ENCODE measurements around the gene KRTAP19-6.

Gene KRTAP19-6

DNA sequence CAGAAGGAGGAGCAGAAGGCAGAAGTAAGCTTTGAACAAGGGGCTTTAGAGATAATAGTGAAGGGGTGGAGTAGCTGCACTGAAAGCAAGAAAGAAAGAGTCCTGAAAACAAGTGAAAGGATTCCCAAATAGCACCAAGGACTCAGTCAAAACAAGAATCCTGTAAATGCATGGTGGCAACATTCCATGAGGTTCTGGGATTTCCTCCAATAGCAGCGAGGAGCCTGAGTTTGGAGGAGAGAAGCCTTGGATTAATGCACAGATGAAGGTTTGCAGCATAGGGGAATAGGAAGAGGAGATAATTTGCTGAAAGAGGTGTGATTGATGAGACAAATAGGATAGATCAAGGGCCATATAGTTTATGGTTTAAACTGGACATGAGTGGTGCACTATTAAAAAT is 37.7 kb upstream of the KRTAP19-6 start:
- DNase-seq (ENCODE audit: low spot score), result peak; percentile 29
- Histone ChIP-seq H3K4me3 (ENCODE audit: low read length in 2 of 2) (no peak overlapping the region), H3K9me3 (replicated peaks in 1 of 2; ENCODE audit: control insufficient read depth in 2 of 2, insufficient read depth in 1 of 2, low read depth in 1 of 2, low read length in 2 of 2) (no peaks in the 10 kb centered on the region), H2AK5ac (ENCODE audit: low read depth, low read length) (no peak overlapping the region), H4K91ac (ENCODE audit: low read depth, low read length, poor library complexity) (no peak overlapping the region), H2BK120ac (ENCODE audit: low read depth, low read length) (no peak overlapping the region), H3K27me3 (ENCODE audit: control insufficient read depth in 3 of 3, insufficient read depth in 3 of 3, low read depth in 1 of 3, low read length in 3 of 3) (no peaks in the 10 kb centered on the region), H2BK5ac (ENCODE audit: low read length) (no peak overlapping the region), H3K4ac (ENCODE audit: low read length) (no peak overlapping the region), H3K23ac (ENCODE audit: low read depth, low read length, poor library complexity) (no peak overlapping the region), H2AFZ (ENCODE audit: low read length) (no peak overlapping the region), H3K18ac (ENCODE audit: low read length) (no peak overlapping the region), H3K4me1 (ENCODE audit: control insufficient read depth in 2 of 2, insufficient read depth in 1 of 2, low read depth in 1 of 2, low read length in 2 of 2) (peaks cover 0 to 13% of the 10 kb centered on the region in 2 donors), H2BK12ac (ENCODE audit: low read length) (no peak overlapping the region), H3K14ac (ENCODE audit: low read length) (no peak overlapping the region), H3K4me2 (ENCODE audit: insufficient read depth, low read length, poor library complexity, severe bottlenecking) (no peak overlapping the region), H3K36me3 (replicated peaks in 1 of 2; ENCODE audit: control insufficient read depth in 2 of 2, insufficient read depth in 2 of 2, low read length in 2 of 2) (no peaks in the 10 kb centered on the region), H3K9ac (ENCODE audit: low read depth, low read length, poor library complexity) (no peak overlapping the region), H4K8ac (ENCODE audit: low read depth, low read length) (no peak overlapping the region), H2BK15ac (ENCODE audit: low read length) (no peak overlapping the region), H3K27ac (replicated peaks; ENCODE audit: low read length) (no peak overlapping the region), H3K79me1 (ENCODE audit: low read depth, low read length) (no peaks in the 10 kb centered on the region)
- no CpG with 5 or more reads among the region's 1 CpG for WGBS, 2 donors (ENCODE audit: extremely low coverage in 2 of 2, insufficient read length in 2 of 2, insufficient replicate concordance in 1 of 2)

DNA sequence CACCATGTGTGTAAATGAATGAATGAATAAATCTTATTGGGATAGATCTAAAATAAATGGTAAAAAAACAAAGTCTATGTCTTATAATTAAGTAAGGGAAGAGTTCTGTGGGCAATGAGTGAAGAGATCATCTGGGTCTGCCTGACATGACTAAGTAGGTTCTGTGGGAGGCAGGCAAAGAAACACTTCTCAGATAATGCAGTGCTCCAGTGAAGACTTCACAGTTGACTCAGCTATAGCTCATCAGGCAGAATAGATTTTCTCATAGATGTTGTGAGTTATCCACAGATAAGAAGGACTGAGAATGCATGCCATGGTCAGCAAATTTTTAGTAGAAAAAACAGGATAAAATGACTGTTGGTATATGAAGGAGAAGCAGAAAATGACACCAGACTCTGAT is 36.1 kb upstream of the KRTAP19-6 start:
- Histone ChIP-seq H3K27ac (replicated peaks; ENCODE audit: low read length) (peak overlapping the region; percentile 24), H3K23ac (ENCODE audit: low read depth, low read length, poor library complexity) (no peak overlapping the region)

DNA sequence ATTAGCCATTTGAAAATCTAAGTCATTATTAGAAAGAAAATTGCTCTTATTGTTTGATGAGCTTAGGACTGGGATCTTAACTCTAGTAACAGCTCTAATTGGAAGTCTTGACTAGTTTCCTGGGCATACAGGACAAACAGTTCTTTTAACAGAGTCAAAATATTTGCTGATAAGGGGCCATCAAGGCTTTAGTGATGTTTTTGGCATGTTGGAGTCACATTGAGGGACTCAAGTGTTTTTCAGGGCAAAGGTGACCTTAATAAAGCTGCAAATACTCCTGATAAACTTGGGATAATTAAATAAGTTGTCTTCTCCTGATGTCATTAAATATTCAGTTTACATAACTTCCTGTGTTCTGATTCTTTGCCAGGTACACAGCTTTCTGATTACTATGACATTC is 26.0 kb upstream of the KRTAP19-6 start:
- no peaks in the 10 kb centered on the region for H3K36me3 ChIP-seq (replicated peaks in 1 of 2; ENCODE audit: control insufficient read depth in 2 of 2, insufficient read depth in 2 of 2, low read length in 2 of 2)
- H3K9ac ChIP-seq (ENCODE audit: low read depth, low read length, poor library complexity), result no peak overlapping the region
- H3K4me2 ChIP-seq (ENCODE audit: insufficient read depth, low read length, poor library complexity, severe bottlenecking), result no peak overlapping the region
- H2AFZ ChIP-seq (ENCODE audit: low read length), result no peak overlapping the region
- no peak overlapping the region for H2BK15ac ChIP-seq (ENCODE audit: low read length)
- H3K23ac ChIP-seq (ENCODE audit: low read depth, low read length, poor library complexity), result no peak overlapping the region
- H2BK120ac ChIP-seq (ENCODE audit: low read depth, low read length), result no peak overlapping the region
- H3K4ac ChIP-seq (ENCODE audit: low read length), result no peak overlapping the region
- H3K27me3 ChIP-seq (ENCODE audit: control insufficient read depth in 3 of 3, insufficient read depth in 3 of 3, low read depth in 1 of 3, low read length in 3 of 3), result no peaks in the 10 kb centered on the region
- no peak overlapping the region for H2AK5ac ChIP-seq (ENCODE audit: low read depth, low read length)
- H4K91ac ChIP-seq (ENCODE audit: low read depth, low read length, poor library complexity), result no peak overlapping the region
- H3K9me3 ChIP-seq (replicated peaks in 1 of 2; ENCODE audit: control insufficient read depth in 2 of 2, insufficient read depth in 1 of 2, low read depth in 1 of 2, low read length in 2 of 2), result no peaks in the 10 kb centered on the region
- H3K79me1 ChIP-seq (ENCODE audit: low read depth, low read length), result no peaks in the 10 kb centered on the region
- H3K4me1 ChIP-seq (ENCODE audit: control insufficient read depth in 2 of 2, insufficient read depth in 1 of 2, low read depth in 1 of 2, low read length in 2 of 2), result no peaks in the 10 kb centered on the region
- no peak overlapping the region for H3K18ac ChIP-seq (ENCODE audit: low read length)
- H2BK12ac ChIP-seq (ENCODE audit: low read length), result no peak overlapping the region
- no peak overlapping the region for H3K27ac ChIP-seq (replicated peaks; ENCODE audit: low read length)
- no peak overlapping the region for H3K4me3 ChIP-seq (ENCODE audit: low read length in 2 of 2)
- no peak overlapping the region for H4K8ac ChIP-seq (ENCODE audit: low read depth, low read length)
- no peak for DNase-seq (ENCODE audit: low spot score)
- no peak overlapping the region for H2BK5ac ChIP-seq (ENCODE audit: low read length)
- H3K14ac ChIP-seq (ENCODE audit: low read length), result no peak overlapping the region

More for the DNA sequence above, 36.1 kb upstream of the KRTAP19-6 start:
- H2BK12ac ChIP-seq (ENCODE audit: low read length), result no peak overlapping the region
- no peak overlapping the region for H3K14ac ChIP-seq (ENCODE audit: low read length)
- no peak overlapping the region for H3K4me2 ChIP-seq (ENCODE audit: insufficient read depth, low read length, poor library complexity, severe bottlenecking)
- peaks cover 0 to 8% of the 10 kb centered on the region in 2 donors for H3K4me1 ChIP-seq (ENCODE audit: control insufficient read depth in 2 of 2, insufficient read depth in 1 of 2, low read depth in 1 of 2, low read length in 2 of 2)
- no peaks in the 10 kb centered on the region for H3K27me3 ChIP-seq (ENCODE audit: control insufficient read depth in 3 of 3, insufficient read depth in 3 of 3, low read depth in 1 of 3, low read length in 3 of 3)
- no peak overlapping the region for H2AFZ ChIP-seq (ENCODE audit: low read length)
- no peak overlapping the region for H2BK5ac ChIP-seq (ENCODE audit: low read length)
- H2AK5ac ChIP-seq (ENCODE audit: low read depth, low read length), result no peak overlapping the region
- no peaks in the 10 kb centered on the region for H3K36me3 ChIP-seq (replicated peaks in 1 of 2; ENCODE audit: control insufficient read depth in 2 of 2, insufficient read depth in 2 of 2, low read length in 2 of 2)
- DNase-seq (ENCODE audit: low spot score), result no peak
- H3K4me3 ChIP-seq (ENCODE audit: low read length in 2 of 2), result no peak overlapping the region
- no peak overlapping the region for H3K18ac ChIP-seq (ENCODE audit: low read length)
- H3K79me1 ChIP-seq (ENCODE audit: low read depth, low read length), result no peaks in the 10 kb centered on the region
- no peak overlapping the region for H2BK15ac ChIP-seq (ENCODE audit: low read length)
- no peak overlapping the region for H3K4ac ChIP-seq (ENCODE audit: low read length)
- H4K91ac ChIP-seq (ENCODE audit: low read depth, low read length, poor library complexity), result no peak overlapping the region
- no peak overlapping the region for H2BK120ac ChIP-seq (ENCODE audit: low read depth, low read length)
- no peak overlapping the region for H4K8ac ChIP-seq (ENCODE audit: low read depth, low read length)
- no peak overlapping the region for H3K9ac ChIP-seq (ENCODE audit: low read depth, low read length, poor library complexity)
- no peaks in the 10 kb centered on the region for H3K9me3 ChIP-seq (replicated peaks in 1 of 2; ENCODE audit: control insufficient read depth in 2 of 2, insufficient read depth in 1 of 2, low read depth in 1 of 2, low read length in 2 of 2)

DNA sequence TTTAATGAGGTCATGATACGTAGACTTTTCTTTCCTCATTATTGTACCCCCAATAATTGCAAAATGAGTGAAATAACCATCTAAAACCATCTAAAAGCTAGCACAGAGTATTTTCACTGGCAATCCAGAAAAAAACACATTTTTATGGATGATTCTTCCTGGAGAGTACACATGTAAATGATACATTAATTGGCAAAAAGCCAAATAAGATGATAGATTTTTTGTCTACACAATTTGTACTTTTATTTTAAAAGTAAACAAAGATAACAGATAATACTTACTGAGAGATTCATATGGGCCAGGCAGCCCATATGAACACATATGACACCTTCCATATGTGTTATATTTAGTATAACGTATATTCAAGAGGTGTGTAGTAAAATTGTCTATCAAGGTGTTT is 22.0 kb upstream of the KRTAP19-6 start:
- Histone ChIP-seq H3K4me3 (ENCODE audit: low read length in 2 of 2) (no peak overlapping the region), H3K18ac (ENCODE audit: low read length) (no peak overlapping the region), H3K4me1 (ENCODE audit: control insufficient read depth in 2 of 2, insufficient read depth in 1 of 2, low read depth in 1 of 2, low read length in 2 of 2) (no peaks in the 10 kb centered on the region), H3K4me2 (ENCODE audit: insufficient read depth, low read length, poor library complexity, severe bottlenecking) (no peak overlapping the region), H3K9ac (ENCODE audit: low read depth, low read length, poor library complexity) (no peak overlapping the region), H2BK120ac (ENCODE audit: low read depth, low read length) (no peak overlapping the region), H3K36me3 (replicated peaks in 1 of 2; ENCODE audit: control insufficient read depth in 2 of 2, insufficient read depth in 2 of 2, low read length in 2 of 2) (no peaks in the 10 kb centered on the region), H2BK5ac (ENCODE audit: low read length) (no peak overlapping the region), H2BK12ac (ENCODE audit: low read length) (no peak overlapping the region), H3K27ac (replicated peaks; ENCODE audit: low read length) (no peak overlapping the region), H3K79me1 (ENCODE audit: low read depth, low read length) (no peaks in the 10 kb centered on the region), H3K4ac (ENCODE audit: low read length) (no peak overlapping the region), H2AFZ (ENCODE audit: low read length) (no peak overlapping the region), H4K91ac (ENCODE audit: low read depth, low read length, poor library complexity) (no peak overlapping the region), H3K9me3 (replicated peaks in 1 of 2; ENCODE audit: control insufficient read depth in 2 of 2, insufficient read depth in 1 of 2, low read depth in 1 of 2, low read length in 2 of 2) (no peaks in the 10 kb centered on the region), H3K27me3 (ENCODE audit: control insufficient read depth in 3 of 3, insufficient read depth in 3 of 3, low read depth in 1 of 3, low read length in 3 of 3) (no peaks in the 10 kb centered on the region), H4K8ac (ENCODE audit: low read depth, low read length) (no peak overlapping the region), H2AK5ac (ENCODE audit: low read depth, low read length) (no peak overlapping the region), H2BK15ac (ENCODE audit: low read length) (no peak overlapping the region), H3K23ac (ENCODE audit: low read depth, low read length, poor library complexity) (no peak overlapping the region), H3K14ac (ENCODE audit: low read length) (no peak overlapping the region)
- no CpG with 5 or more reads among the region's 2 CpGs for WGBS, 2 donors (ENCODE audit: extremely low coverage in 2 of 2, insufficient read length in 2 of 2, insufficient replicate concordance in 1 of 2)
- DNase-seq (ENCODE audit: low spot score), result no peak
